Parathyroid adenoma (tissue), 2 donors: ENCODE data around the gene CYB5D1.

Source experiments
- H2AFZ ChIP-seq: fragments of 300-600 bp; sonication (generic); one replicate; pipeline ENCODE4 v1.7.0; 2017; ENCODE audit warnings: antibody characterized with exemption, mild to moderate bottlenecking
- H3K27ac ChIP-seq: fragments of 300-600 bp; sonication (generic); one replicate; pipeline ENCODE4 v1.7.0; 2017
- H3K27me3 ChIP-seq: fragments of 300-600 bp; sonication (generic); one replicate; pipeline ENCODE4 v1.7.0; 2017; ENCODE audit warnings: low read length; ENCODE audit not compliant: control insufficient read depth, insufficient read depth
- H3K36me3 ChIP-seq: fragments of 300-600 bp; sonication (generic); one replicate; pipeline ENCODE4 v1.7.0; 2017; ENCODE audit warnings: low read length; ENCODE audit not compliant: control insufficient read depth, insufficient read depth
- H3K4me1 ChIP-seq: fragments of 300-600 bp; sonication (generic); one replicate; pipeline ENCODE4 v1.7.0; 2017; ENCODE audit warnings: control low read depth
- H3K4me2 ChIP-seq: fragments of 300-600 bp; sonication (generic); one replicate; pipeline ENCODE4 v1.7.0; 2017; ENCODE audit warnings: low read length
- H3K4me3 ChIP-seq: fragments of 300-600 bp; sonication (generic); one replicate; pipeline ENCODE4 v1.7.0; 2017; ENCODE audit warnings: low read depth, low read length
- H3K79me2 ChIP-seq: fragments of 300-600 bp; sonication (generic); one replicate; pipeline ENCODE4 v1.7.0; 2017; ENCODE audit warnings: control low read depth
- H3K9ac ChIP-seq: fragments of 300-600 bp; sonication (generic); one replicate; pipeline ENCODE4 v1.7.0; 2017; ENCODE audit warnings: mild to moderate bottlenecking
- H3K9me3 ChIP-seq: fragments of 300-600 bp; sonication (generic); one replicate; pipeline ENCODE4 v1.7.0; 2017; ENCODE audit warnings: low read length; ENCODE audit not compliant: control insufficient read depth
- TF ChIP-seq, protein P1 (sequence below): fragments of 300-600 bp; sonication (generic); IDR thresholded peaks from one replicate; pipeline ENCODE4 v1.7.0; 2017; ENCODE audit warnings: antibody characterized with exemption, mild to moderate bottlenecking
- donor health status: primary hyperparathyroidism.

The CYB5D1 gene

DNA sequence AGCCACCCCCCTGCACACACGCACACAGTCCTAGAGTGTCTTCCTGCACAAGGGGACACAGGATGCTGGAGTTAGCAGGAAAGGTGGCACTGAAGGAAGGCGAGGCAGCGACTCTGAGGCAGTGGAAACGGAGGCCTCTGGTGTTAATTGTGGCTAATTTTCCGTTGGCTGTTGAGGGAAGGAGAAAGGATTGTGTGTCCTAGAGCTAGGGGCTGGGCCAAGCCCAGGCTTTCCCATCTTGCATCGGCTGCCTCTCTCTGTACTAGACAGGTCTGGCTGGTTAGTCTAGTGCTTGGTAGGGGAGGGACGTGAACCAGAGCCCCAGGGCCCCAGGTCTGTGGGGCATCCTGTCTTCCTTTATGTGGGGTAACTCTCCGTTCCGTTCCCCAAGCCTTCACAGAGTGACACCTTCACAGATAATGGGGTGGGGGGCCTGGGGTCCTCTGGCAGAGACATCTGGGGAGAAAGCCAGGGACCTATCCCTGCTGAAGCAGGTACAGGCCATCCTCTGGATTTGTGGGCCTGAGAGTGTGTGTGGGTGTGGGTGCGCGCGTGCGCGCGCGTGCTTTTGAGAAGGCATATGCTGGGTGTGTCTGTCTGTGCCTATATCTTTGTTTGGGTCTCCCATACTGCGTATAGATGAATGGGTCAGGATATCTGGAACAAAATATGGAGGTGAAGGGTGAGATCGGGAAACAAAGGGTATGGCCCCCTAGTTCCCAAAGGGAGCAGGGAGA is 30.5 kb downstream of the CYB5D1 start, which contains the start of gene CHD3:
Gene CHD3, plus strand, starts transcription at position 606 of the 737 bp plus-strand sequence. CDS start 212 bp downstream, outside the sequence.
- Histone ChIP-seq H3K4me1 (peaks cover 26% of the 10 kb centered on the region), H3K9ac (no peak within 1 kb of the TSS), H3K36me3 (no peaks in the 10 kb centered on the region), H2AFZ (peak within 1 kb of the TSS; percentile 63), H3K4me3 (peak within 1 kb of the TSS; percentile 81), H3K9me3 (no peaks in the 10 kb centered on the region), H3K27me3 (no peaks in the 10 kb centered on the region), H3K27ac (peak within 1 kb of the TSS; percentile 85), H3K4me2 (peak within 1 kb of the TSS; percentile 99), H3K79me2 (peaks cover 5% of the 10 kb centered on the region)
- TF ChIP-seq, protein P1, sequence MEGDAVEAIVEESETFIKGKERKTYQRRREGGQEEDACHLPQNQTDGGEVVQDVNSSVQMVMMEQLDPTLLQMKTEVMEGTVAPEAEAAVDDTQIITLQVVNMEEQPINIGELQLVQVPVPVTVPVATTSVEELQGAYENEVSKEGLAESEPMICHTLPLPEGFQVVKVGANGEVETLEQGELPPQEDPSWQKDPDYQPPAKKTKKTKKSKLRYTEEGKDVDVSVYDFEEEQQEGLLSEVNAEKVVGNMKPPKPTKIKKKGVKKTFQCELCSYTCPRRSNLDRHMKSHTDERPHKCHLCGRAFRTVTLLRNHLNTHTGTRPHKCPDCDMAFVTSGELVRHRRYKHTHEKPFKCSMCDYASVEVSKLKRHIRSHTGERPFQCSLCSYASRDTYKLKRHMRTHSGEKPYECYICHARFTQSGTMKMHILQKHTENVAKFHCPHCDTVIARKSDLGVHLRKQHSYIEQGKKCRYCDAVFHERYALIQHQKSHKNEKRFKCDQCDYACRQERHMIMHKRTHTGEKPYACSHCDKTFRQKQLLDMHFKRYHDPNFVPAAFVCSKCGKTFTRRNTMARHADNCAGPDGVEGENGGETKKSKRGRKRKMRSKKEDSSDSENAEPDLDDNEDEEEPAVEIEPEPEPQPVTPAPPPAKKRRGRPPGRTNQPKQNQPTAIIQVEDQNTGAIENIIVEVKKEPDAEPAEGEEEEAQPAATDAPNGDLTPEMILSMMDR: no peak

DNA sequence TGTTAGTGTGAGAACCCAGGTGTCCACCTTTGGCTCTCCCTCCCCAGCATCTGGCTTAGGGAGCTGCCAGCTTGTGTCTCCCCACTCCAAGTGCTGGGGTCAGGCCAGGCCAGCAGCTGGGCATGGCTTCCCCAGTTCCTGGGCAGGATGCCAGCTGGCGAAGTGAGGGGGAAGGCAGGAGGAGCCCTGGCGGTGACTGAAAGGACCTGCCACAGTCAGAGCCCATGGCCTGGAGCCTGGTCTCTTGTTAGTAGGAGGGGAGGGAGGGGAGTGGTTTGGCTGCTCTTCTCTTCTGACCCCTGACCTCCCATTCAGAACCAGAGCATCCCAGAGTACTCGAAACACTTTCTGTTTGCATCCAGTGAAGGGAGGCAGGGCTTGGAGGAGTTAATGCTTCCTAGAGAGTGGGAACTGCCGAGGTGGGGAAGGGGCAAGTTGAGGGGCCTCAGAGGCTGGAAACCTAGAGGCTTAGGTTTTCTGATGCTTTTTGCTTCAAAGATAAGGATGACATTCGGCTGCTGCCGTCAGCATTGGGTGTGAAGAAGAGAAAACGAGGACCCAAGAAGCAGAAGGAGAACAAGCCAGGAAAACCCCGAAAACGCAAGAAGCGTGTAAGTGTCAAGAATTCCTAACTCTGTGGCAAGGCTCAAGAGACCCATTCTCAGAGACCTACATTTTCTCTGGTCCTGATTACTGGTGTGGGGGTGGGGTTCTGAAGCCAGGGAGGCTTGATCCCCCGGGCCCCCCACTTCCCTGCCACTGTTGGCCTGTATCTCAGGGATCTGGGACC is 31.6 kb downstream of the CYB5D1 start:
- H3K4me1 ChIP-seq: peaks cover 24% of the 10 kb centered on the region

DNA sequence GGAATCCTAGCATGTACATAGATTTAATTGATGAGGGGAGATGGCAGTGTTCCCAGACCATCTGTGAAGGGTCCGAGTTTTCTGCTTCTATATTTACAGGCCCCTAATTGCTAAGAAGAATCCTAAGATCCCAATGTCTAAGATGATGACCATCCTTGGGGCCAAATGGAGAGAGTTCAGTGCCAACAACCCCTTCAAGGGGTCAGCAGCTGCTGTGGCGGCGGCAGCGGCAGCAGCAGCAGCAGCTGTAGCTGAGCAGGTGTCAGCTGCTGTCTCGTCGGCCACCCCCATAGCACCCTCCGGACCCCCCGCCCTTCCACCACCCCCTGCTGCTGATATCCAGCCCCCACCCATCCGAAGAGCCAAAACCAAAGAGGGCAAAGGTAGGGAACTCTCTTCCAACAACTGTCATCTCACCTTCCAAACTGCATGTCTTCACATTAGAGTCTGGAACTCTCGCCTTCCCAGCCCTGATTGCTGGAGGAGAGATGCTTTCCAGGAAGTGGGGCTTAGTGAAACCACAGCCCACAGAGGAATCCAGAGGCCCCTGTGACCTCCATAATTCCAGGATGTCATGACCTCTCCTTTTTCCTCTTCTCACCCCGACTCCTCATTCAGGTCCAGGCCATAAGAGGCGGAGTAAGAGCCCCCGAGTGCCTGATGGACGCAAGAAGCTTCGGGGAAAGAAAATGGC is 35.5 kb downstream of the CYB5D1 start:
- no peak overlapping the region for H3K27ac ChIP-seq
- no peaks in the 10 kb centered on the region for H3K27me3 ChIP-seq
- TF ChIP-seq, protein P1: no peak
- H2AFZ ChIP-seq: no peak overlapping the region
- H3K4me2 ChIP-seq: no peak overlapping the region
- no peaks in the 10 kb centered on the region for H3K36me3 ChIP-seq
- H3K4me1 ChIP-seq: peaks cover 30% of the 10 kb centered on the region
- H3K4me3 ChIP-seq: no peak overlapping the region
- no peak overlapping the region for H3K9ac ChIP-seq
- no peaks in the 10 kb centered on the region for H3K9me3 ChIP-seq
- H3K79me2 ChIP-seq: peaks cover 13% of the 10 kb centered on the region

More for the DNA sequence above, 31.6 kb downstream of the CYB5D1 start:
- Histone ChIP-seq H3K9ac (no peak overlapping the region), H3K9me3 (no peaks in the 10 kb centered on the region), H3K79me2 (peaks cover 5% of the 10 kb centered on the region), H3K36me3 (no peaks in the 10 kb centered on the region), H3K27ac (peak overlapping the region; percentile 85), H3K4me2 (peak overlapping the region; percentile 99), H3K4me3 (peak overlapping the region; percentile 25), H2AFZ (no peak overlapping the region), H3K27me3 (no peaks in the 10 kb centered on the region)
- TF ChIP-seq, protein P1: peak; percentile 69

DNA sequence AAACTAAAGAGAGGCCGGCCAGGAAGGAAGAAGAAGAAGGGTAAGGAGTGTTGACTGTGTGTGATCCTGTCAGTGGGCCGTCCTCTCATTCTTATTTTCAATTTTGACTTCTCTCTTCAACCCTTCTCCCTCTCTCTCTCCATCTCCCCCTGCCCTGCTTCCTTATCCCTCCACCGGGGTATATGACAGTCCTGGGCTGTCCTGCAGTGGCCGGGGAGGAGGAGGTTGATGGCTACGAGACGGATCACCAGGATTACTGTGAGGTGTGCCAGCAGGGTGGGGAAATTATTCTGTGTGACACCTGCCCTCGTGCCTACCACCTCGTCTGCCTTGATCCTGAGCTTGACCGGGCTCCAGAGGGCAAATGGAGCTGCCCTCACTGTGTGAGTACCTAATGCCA is 36.4 kb downstream of the CYB5D1 start:
- TF ChIP-seq, protein P1: no peak
- Histone ChIP-seq H3K79me2 (peaks cover 15% of the 10 kb centered on the region), H3K27me3 (no peaks in the 10 kb centered on the region), H3K9me3 (no peaks in the 10 kb centered on the region), H3K27ac (no peak overlapping the region), H3K36me3 (no peaks in the 10 kb centered on the region), H3K4me3 (no peak overlapping the region), H3K4me1 (peaks cover 21% of the 10 kb centered on the region), H3K9ac (no peak overlapping the region), H3K4me2 (no peak overlapping the region), H2AFZ (no peak overlapping the region)
